ENCODE data around the gene DCAF17. TPM values are rescaled to one million over a fixed set of nuclear protein-coding genes. Genes with fewer than 3 reads are reported as not detected.

The DCAF17 gene
- total and polyA plus RNA-seq, 2 donors (not counting 1 experiment from before 2014, with no cell fraction given) = 8.8 to 29.4 TPM

DNA sequence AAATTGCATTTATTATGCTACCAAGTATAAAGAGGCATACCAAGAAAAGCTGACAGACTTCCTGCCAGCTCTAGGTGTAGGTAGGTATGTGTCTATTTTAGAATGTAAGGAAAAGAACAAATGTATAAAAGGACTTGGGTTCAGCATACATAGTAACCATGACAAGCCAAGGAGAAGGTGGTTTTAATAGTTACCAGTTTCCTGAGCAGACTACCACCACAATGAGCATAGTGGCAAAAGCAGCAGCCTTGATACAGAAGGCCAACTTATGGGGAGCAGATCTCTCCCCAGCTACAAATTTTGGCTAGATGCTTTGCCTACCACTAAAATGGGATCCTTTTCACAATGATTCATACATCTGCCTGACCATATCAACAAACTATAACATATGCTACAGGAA is 34.7 kb upstream of the DCAF17 start:
- Mint-ChIP-seq H3K4me1 (peaks cover 13% of the 10 kb centered on the region), H3K27me3 (no peaks in the 10 kb centered on the region), H3K4me3 (no peak overlapping the region), H3K9me3 (ENCODE audit: insufficient read depth) (peaks cover 6% of the 10 kb centered on the region), H3K27ac (no peak overlapping the region)
- Histone ChIP-seq H3K27me3 (replicated peaks in 1 of 4; ENCODE audit: control extremely low read depth in 1 of 4, control insufficient read depth in 3 of 4, insufficient read depth in 4 of 4, low read length in 3 of 4) (no peaks in the 10 kb centered on the region), H4K20me1 (ENCODE audit: control insufficient read depth, insufficient read depth, low read length, poor library complexity, severe bottlenecking) (no peaks in the 10 kb centered on the region), H3K36me3 (replicated peaks in 1 of 2; ENCODE audit: control extremely low read depth in 1 of 2, control insufficient read depth in 1 of 2, extremely low read depth in 1 of 2, insufficient read depth in 2 of 2, low read length in 1 of 2) (peaks cover 0 to 1% of the 10 kb centered on the region in 2 experiments), H3K9ac (ENCODE audit: low read length) (no peak overlapping the region), H3K9me3 (ENCODE audit: control extremely low read depth in 1 of 3, control insufficient read depth in 2 of 3, insufficient read depth in 1 of 3, low read length in 2 of 3) (peaks cover 0 to 8% (median 5%) of the 10 kb centered on the region in 3 donors), H2AFZ (ENCODE audit: insufficient read depth, low read depth, low read length, poor library complexity, severe bottlenecking) (peak overlapping the region; percentile 5), H3K27ac (ENCODE audit: low read length in 2 of 2) (peak overlapping the region in 1 of 2 donors; percentile 44), H3K4me2 (replicated peaks; ENCODE audit: low read depth, low read length, poor library complexity, severe bottlenecking) (no peak overlapping the region), H3K79me2 (ENCODE audit: control insufficient read depth, insufficient read depth, low read length) (peaks cover 3% of the 10 kb centered on the region), H3K4me1 (ENCODE audit: control insufficient read depth in 2 of 2, insufficient read depth in 2 of 2, low read length in 2 of 2) (peaks cover 6 to 7% of the 10 kb centered on the region in 2 donors), H3K4me3 (ENCODE audit: control extremely low read depth in 1 of 5, extremely low read depth in 1 of 5, insufficient read depth in 1 of 5, low read depth in 2 of 5, low read length in 4 of 5) (no peak overlapping the region)
- ATAC-seq (ENCODE audit: low read depth) (no peak), DNase-seq (no peak)
- ChIA-PET POLR2A (interaction anchor here (0.6 kb wide), 1 partner anchor 76 kb away, joined by 7 read pairs; no protein-coding TSS in a partner anchor), CTCF (interaction anchor here (0.9 kb wide), 1 partner anchor 10 kb away, joined by 4 read pairs; no protein-coding TSS in a partner anchor)
- no peak for TF ChIP-seq EZH2 (IDR thresholded peaks at IDR 0.05; ENCODE audit: borderline replicate concordance, insufficient read depth, low read depth, low read length, poor library complexity, severe bottlenecking)
- TF ChIP-seq, protein P1, sequence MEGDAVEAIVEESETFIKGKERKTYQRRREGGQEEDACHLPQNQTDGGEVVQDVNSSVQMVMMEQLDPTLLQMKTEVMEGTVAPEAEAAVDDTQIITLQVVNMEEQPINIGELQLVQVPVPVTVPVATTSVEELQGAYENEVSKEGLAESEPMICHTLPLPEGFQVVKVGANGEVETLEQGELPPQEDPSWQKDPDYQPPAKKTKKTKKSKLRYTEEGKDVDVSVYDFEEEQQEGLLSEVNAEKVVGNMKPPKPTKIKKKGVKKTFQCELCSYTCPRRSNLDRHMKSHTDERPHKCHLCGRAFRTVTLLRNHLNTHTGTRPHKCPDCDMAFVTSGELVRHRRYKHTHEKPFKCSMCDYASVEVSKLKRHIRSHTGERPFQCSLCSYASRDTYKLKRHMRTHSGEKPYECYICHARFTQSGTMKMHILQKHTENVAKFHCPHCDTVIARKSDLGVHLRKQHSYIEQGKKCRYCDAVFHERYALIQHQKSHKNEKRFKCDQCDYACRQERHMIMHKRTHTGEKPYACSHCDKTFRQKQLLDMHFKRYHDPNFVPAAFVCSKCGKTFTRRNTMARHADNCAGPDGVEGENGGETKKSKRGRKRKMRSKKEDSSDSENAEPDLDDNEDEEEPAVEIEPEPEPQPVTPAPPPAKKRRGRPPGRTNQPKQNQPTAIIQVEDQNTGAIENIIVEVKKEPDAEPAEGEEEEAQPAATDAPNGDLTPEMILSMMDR (IDR thresholded peaks at IDR 0.05) = no peak
- intact Hi-C loops (cut with micrococcal nuclease) = loop anchor here (5.0 kb wide), 1 partner anchor 37 kb away; no protein-coding TSS in a partner anchor

GRCh38 chr2:171400395-171400794 is 33.6 kb upstream of the DCAF17 start:
- TF ChIP-seq EZH2 (IDR thresholded peaks at IDR 0.05; ENCODE audit: borderline replicate concordance, insufficient read depth, low read depth, low read length, poor library complexity, severe bottlenecking) = no peak
- TF ChIP-seq, protein P1 (IDR thresholded peaks at IDR 0.05) = no peak
- WGBS (ENCODE audit: insufficient coverage) = 93% methylated on average over 3 of the region's 3 CpGs
- Mint-ChIP-seq H3K4me3 (no peak overlapping the region), H3K27me3 (no peaks in the 10 kb centered on the region), H3K27ac (peak overlapping the region; percentile 16), H3K9me3 (ENCODE audit: insufficient read depth) (peaks cover 6% of the 10 kb centered on the region), H3K4me1 (peaks cover 22% of the 10 kb centered on the region)
- no peak overlapping the region for H3K4me3 ChIP-seq (ENCODE audit: control extremely low read depth in 1 of 5, extremely low read depth in 1 of 5, insufficient read depth in 1 of 5, low read depth in 2 of 5, low read length in 4 of 5)
- intact Hi-C loops (cut with micrococcal nuclease) = no loop called here
- H3K36me3 ChIP-seq (replicated peaks in 1 of 2; ENCODE audit: control extremely low read depth in 1 of 2, control insufficient read depth in 1 of 2, extremely low read depth in 1 of 2, insufficient read depth in 2 of 2, low read length in 1 of 2) = peaks cover 0 to 1% of the 10 kb centered on the region in 2 experiments
- ChIA-PET CTCF (interaction anchor here (1.7 kb wide), 1 partner anchor 16 kb away, joined by 5 read pairs; no protein-coding TSS in a partner anchor), POLR2A (no interaction called here)
- no peaks in the 10 kb centered on the region for H3K79me2 ChIP-seq (ENCODE audit: control insufficient read depth, insufficient read depth, low read length)
- peaks cover 14 to 16% of the 10 kb centered on the region in 2 donors for H3K4me1 ChIP-seq (ENCODE audit: control insufficient read depth in 2 of 2, insufficient read depth in 2 of 2, low read length in 2 of 2)
- H2AFZ ChIP-seq (ENCODE audit: insufficient read depth, low read depth, low read length, poor library complexity, severe bottlenecking) = no peak overlapping the region
- DNase-seq (no peak), ATAC-seq (ENCODE audit: low read depth) (no peak)
- H3K9ac ChIP-seq (ENCODE audit: low read length) = no peak overlapping the region
- H3K9me3 ChIP-seq (ENCODE audit: control extremely low read depth in 1 of 3, control insufficient read depth in 2 of 3, insufficient read depth in 1 of 3, low read length in 2 of 3) = peaks cover 0 to 8% (median 4%) of the 10 kb centered on the region in 3 donors
- no peaks in the 10 kb centered on the region for H4K20me1 ChIP-seq (ENCODE audit: control insufficient read depth, insufficient read depth, low read length, poor library complexity, severe bottlenecking)
- no peaks in the 10 kb centered on the region for H3K27me3 ChIP-seq (replicated peaks in 1 of 4; ENCODE audit: control extremely low read depth in 1 of 4, control insufficient read depth in 3 of 4, insufficient read depth in 4 of 4, low read length in 3 of 4)
- H3K4me2 ChIP-seq (replicated peaks; ENCODE audit: low read depth, low read length, poor library complexity, severe bottlenecking) = no peak overlapping the region
- H3K27ac ChIP-seq (ENCODE audit: low read length in 2 of 2) = no peak overlapping the region
